SH-SY5Y (cell line): Measurements from ENCODE around the gene PAM16.

ENCODE experiments used
- GATA2 ChIP-seq: IDR thresholded peaks from 2 replicates; pipeline ENCODE4 v1.6.1; 2011; ENCODE audit warnings: mild to moderate bottlenecking, low read depth, low read length
- GATA3 ChIP-seq: IDR thresholded peaks from 2 replicates; pipeline ENCODE4 v1.6.1; 2011; ENCODE audit warnings: low read depth, mild to moderate bottlenecking, low read length, moderate library complexity

PAM16 gene

GRCh38 chr16:4386951-4387565 lies 35.9 kb upstream of the PAM16 start:
- TF ChIP-seq GATA2 (no peak), GATA3 (no peak)

DNA sequence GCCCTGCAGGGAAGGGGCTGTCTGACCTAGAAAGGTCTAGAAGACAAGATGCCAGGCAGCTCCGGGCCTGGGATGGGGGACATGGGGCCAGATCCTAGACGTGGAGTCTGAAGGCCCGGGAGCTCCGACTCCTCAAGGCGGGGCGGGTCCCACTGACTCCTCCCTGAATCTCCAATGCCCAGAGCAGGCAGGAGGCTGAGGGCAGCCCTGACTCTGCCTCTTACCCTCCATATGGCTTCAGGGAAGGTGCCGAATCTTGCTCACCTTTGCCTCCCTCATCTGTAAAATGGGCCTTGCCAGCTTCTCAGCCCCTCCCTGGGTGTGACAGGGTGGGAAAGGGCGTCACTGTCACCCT lies 35.3 kb upstream of the PAM16 start:
- TF ChIP-seq GATA3 (no peak), GATA2 (no peak)

DNA sequence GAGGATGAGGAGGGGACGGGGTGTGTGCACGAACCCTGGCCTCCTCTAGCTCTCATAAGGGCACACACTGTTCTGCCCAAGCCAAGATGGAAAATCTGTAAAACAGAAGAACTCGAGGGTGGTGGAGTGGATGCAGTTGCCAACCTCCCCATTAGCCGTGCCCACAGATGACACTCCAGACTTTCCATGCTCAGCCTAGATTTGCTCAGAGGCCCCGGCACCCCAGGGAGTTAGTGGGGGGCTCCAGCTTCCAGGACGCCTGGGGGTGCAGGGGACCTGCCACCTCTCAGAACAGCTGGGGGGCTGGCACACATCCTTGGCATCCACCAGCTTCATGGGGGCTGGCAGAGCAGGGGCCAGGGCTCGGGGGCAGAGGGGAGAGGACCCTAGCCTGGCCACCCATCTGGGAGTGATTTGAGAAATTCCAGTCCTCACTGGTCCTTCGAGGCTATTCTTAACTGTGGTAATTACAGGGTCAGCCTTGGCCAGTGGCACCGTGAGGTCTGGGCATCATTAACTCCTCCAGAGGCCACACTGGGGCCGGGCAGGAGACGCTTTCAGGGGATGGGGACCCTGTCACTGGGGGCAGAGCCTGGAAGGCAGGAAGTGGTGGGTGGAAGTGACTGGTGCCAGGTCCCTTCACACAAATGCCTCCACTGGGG lies 34.8 kb upstream of the PAM16 start:
- TF ChIP-seq GATA2 (no peak), GATA3 (no peak)

DNA sequence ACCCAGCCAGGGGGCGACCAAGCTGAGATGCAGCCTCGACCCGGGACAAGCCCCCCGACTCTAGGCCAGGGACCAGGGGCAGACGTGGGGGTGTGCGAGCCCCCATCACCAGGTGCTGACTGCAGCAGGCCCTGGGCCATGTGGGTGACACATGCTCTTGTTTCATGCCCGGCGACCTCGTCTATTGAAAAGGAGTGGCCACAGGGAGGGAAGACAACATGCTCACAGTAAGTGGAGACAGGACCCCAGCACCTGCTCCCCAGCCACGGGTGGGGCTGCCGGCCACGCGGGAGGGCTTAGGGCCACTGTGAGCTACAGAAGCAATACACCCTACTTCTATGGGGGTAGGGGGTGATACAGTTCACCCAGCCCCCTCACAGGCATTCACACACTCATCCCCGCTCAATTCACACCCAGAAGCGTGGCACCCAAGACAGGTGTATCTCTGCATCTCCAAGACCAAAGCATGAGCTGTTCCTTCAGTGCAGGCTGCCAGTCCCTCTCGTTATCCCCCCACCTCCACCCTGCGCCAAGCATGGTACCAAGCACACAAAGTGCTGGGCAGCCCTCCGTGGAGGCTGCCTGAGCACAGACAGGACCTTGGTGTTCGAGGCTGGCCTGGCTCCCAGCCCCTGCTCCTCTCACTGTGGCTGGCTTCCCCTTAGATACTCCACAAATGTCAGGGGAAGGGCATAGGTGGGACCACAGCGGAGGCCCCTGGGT lies 34.1 kb upstream of the PAM16 start:
- no peak for TF ChIP-seq GATA3
- no peak for TF ChIP-seq GATA2

DNA sequence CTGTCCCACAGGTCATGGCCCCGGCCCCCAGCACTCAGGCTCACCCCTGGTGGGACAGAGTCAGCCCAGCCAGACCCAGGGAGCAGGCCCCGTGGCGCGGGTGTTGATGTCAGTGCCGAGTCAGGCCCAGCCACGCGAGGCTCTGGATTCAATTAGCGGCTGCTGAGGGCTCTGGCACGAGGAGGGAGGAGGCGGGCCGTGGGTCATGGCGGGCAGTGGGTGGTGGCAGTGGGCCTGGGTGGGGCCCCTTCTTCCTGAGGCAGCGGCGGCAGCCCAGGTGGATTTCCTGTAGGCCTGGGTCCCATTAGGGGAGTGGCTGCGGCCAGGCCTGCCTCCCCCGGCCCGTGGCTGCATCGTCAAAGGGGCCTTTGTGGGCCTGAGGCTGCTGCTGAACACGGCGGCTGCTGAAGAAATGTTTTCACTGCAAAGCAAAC lies 33.4 kb upstream of the PAM16 start:
- TF ChIP-seq GATA3 = no peak
- TF ChIP-seq GATA2 = no peak

GRCh38 chr16:4383591-4384444 lies 32.7 kb upstream of the PAM16 start:
- TF ChIP-seq GATA2 (no peak), GATA3 (no peak)

DNA sequence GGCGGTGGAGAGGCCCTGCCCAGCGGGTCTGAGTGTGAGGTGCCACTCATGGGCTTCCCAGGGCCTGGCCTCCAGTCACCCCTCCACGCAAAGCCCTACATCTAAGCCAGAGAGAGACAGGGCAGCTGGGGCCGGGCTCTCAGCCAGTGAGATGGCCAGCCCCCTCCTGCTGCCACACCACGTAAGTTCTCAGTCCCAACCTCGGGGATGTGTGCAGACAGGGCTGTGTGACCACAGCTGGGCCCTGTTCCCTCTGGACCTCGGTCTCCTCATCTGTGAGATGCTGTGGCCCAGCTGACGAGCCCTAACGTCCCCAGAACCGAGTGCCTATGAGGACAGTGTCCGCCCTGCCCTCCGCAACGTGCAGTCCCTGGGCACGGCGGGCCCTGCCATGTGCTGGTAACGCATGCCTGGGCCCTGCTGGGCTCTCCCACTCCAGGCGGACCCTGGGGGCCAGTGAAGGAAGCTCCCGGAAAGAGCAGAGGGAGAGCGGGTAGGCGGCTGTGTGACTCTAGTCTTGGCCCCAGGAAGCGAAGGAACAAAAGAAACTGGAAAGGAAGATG lies 31.8 kb upstream of the PAM16 start:
- TF ChIP-seq GATA3 (no peak), GATA2 (no peak)

GRCh38 chr16:4381935-4382794 lies 31.0 kb upstream of the PAM16 start:
- no peak for TF ChIP-seq GATA2
- TF ChIP-seq GATA3 = no peak

- TF ChIP-seq GATA2 (no peak), GATA3 (no peak)
Measured at GRCh38 chr16:4381072-4381934, 30.2 kb upstream of the PAM16 start.

- no peak for TF ChIP-seq GATA2
- no peak for TF ChIP-seq GATA3
Measured at GRCh38 chr16:4380119-4381063, 29.3 kb upstream of the PAM16 start.

GRCh38 chr16:4378999-4379690 lies 28.0 kb upstream of the PAM16 start:
- TF ChIP-seq GATA2 (no peak), GATA3 (no peak)

GRCh38 chr16:4378161-4378666 lies 27.1 kb upstream of the PAM16 start:
- TF ChIP-seq GATA3 = no peak
- TF ChIP-seq GATA2 = no peak
